GM18505 (cell line): ENCODE measurements around the gene ATR.

Experiments used
- ATAC-seq: cut with Tn5 transposase; IDR thresholded peaks from one replicate; pipeline ENCODE4 v1.9.1; 2021; ENCODE audit not compliant: unreplicated experiment
- POLR2A ChIP-seq: IDR thresholded peaks from 4 replicates; pipeline ENCODE4 v1.6.1; 2011; ENCODE audit warnings: borderline replicate concordance; ENCODE audit not compliant: insufficient read depth, insufficient read length; ENCODE audit errors: extremely low read depth

The ATR gene

GRCh38 chr3:142578329-142579223 is at the start of gene ATR:
Gene ATR (minus strand): TSS chr3:142578733. CDS start chr3:142578704, 29 bp downstream.
- peak; percentile 94 for ATAC-seq
- TF ChIP-seq POLR2A: peak; percentile 90

- no peak for ATAC-seq
- no peak for TF ChIP-seq POLR2A
These were observed 48.4 kb upstream of the ATR start for GRCh38 chr3:142626971-142627370.

- ATAC-seq: no peak
- no peak for TF ChIP-seq POLR2A
These were observed 46.6 kb upstream of the ATR start for GRCh38 chr3:142625153-142625440.

- no peak for ATAC-seq
- no peak for TF ChIP-seq POLR2A
These were observed 46.0 kb upstream of the ATR start for GRCh38 chr3:142624341-142625152.

- TF ChIP-seq POLR2A: no peak
- ATAC-seq: no peak
These were observed 44.7 kb upstream of the ATR start for GRCh38 chr3:142623194-142623593.

- ATAC-seq: no peak
- no peak for TF ChIP-seq POLR2A
These were observed 43.9 kb upstream of the ATR start for GRCh38 chr3:142622405-142622804.

- ATAC-seq: no peak
- TF ChIP-seq POLR2A: no peak
These were observed 40.5 kb upstream of the ATR start for GRCh38 chr3:142618917-142619461.

GRCh38 chr3:142615171-142615570 is 36.6 kb upstream of the ATR start:
- no peak for TF ChIP-seq POLR2A
- ATAC-seq: no peak

GRCh38 chr3:142614059-142614626 is 35.6 kb upstream of the ATR start:
- no peak for ATAC-seq
- no peak for TF ChIP-seq POLR2A

GRCh38 chr3:142613491-142613890 is 35.0 kb upstream of the ATR start:
- ATAC-seq: no peak
- no peak for TF ChIP-seq POLR2A

GRCh38 chr3:142611206-142611605 is 32.7 kb upstream of the ATR start:
- ATAC-seq: no peak
- TF ChIP-seq POLR2A: no peak

- ATAC-seq: no peak
- no peak for TF ChIP-seq POLR2A
These were observed 30.6 kb upstream of the ATR start for GRCh38 chr3:142609136-142609535.

- no peak for TF ChIP-seq POLR2A
- ATAC-seq: no peak
These were observed 30.1 kb upstream of the ATR start for GRCh38 chr3:142608631-142609030.
